Progenitor cell of endocrine pancreas (in vitro differentiated cells): ENCODE data around the gene KIF5B. TPM values are rescaled to one million over a fixed set of nuclear protein-coding genes. Genes with fewer than 3 reads are reported as not detected.

ENCODE experiments used
- DNase-seq: peaks from one replicate; pipeline ENCODE4 v3.0.0; 2021; ENCODE audit warnings: low spot score; ENCODE audit not compliant: unreplicated experiment
- H3K27ac Mint-ChIP-seq: 2 replicates; pipeline ENCODE4 v1.8.0; 2021; ENCODE audit warnings: mild to moderate bottlenecking, moderate library complexity, mixed read lengths
- H3K27me3 Mint-ChIP-seq: 2 replicates; pipeline ENCODE4 v1.8.0; 2021; ENCODE audit warnings: mixed read lengths
- H3K36me3 Mint-ChIP-seq: 2 replicates; pipeline ENCODE4 v1.8.0; 2022; ENCODE audit warnings: mixed read lengths; ENCODE audit not compliant: insufficient read depth
- H3K4me1 Mint-ChIP-seq: 2 replicates; pipeline ENCODE4 v1.8.0; 2021; ENCODE audit warnings: low read depth, mixed read lengths
- H3K4me3 Mint-ChIP-seq: 2 replicates; pipeline ENCODE4 v1.8.0; 2021; ENCODE audit warnings: low read depth, mild to moderate bottlenecking, moderate library complexity, mixed read lengths
- H3K9me3 Mint-ChIP-seq: 2 replicates; pipeline ENCODE4 v1.8.0; 2021; ENCODE audit warnings: low read depth, mixed read lengths
- CTCF ChIP-seq: fragments of 200-600 bp; sonication (generic); IDR thresholded peaks from one replicate; pipeline ENCODE4 v1.5.0; 2021; ENCODE audit warnings: antibody characterized with exemption, mild to moderate bottlenecking; ENCODE audit not compliant: unreplicated experiment
- total RNA-seq: library from RNA; stranded (reverse); gene quantifications from 2 replicates; pipeline ENCODE4 v1.2.1, GENCODE V29; 2021

Gene KIF5B
- total RNA-seq, 1 donor from 2014 or later = 111 TPM

- no peak for DNase-seq
- no peaks in the 10 kb centered on the region for H3K9me3 Mint-ChIP-seq
- peaks cover 15% of the 10 kb centered on the region for H3K4me1 Mint-ChIP-seq
- no peaks in the 10 kb centered on the region for H3K27me3 Mint-ChIP-seq
- TF ChIP-seq CTCF = no peak
- H3K36me3 Mint-ChIP-seq = peaks cover 20% of the 10 kb centered on the region
- H3K27ac Mint-ChIP-seq = peak overlapping the region; percentile 54
- no peak overlapping the region for H3K4me3 Mint-ChIP-seq
Observed at GRCh38 chr10:32007026-32007425, 49.2 kb downstream of the KIF5B start.

- Mint-ChIP-seq H3K27me3 (no peaks in the 10 kb centered on the region), H3K9me3 (no peaks in the 10 kb centered on the region), H3K27ac (peak overlapping the region; percentile 73), H3K36me3 (peaks cover 18% of the 10 kb centered on the region), H3K4me1 (peaks cover 17% of the 10 kb centered on the region), H3K4me3 (no peak overlapping the region)
- peak; percentile 62 for TF ChIP-seq CTCF
- DNase-seq = no peak
Observed at GRCh38 chr10:32005050-32005449, 51.2 kb downstream of the KIF5B start.

GRCh38 chr10:32004161-32004591 lies 52.0 kb downstream of the KIF5B start:
- TF ChIP-seq CTCF = no peak
- Mint-ChIP-seq H3K4me1 (peaks cover 17% of the 10 kb centered on the region), H3K4me3 (no peak overlapping the region), H3K27ac (peak overlapping the region; percentile 82), H3K9me3 (no peaks in the 10 kb centered on the region), H3K27me3 (no peaks in the 10 kb centered on the region), H3K36me3 (peaks cover 13% of the 10 kb centered on the region)
- DNase-seq = no peak

GRCh38 chr10:32002531-32002930 lies 53.7 kb downstream of the KIF5B start:
- H3K4me3 Mint-ChIP-seq = no peak overlapping the region
- no peaks in the 10 kb centered on the region for H3K9me3 Mint-ChIP-seq

GRCh38 chr10:32000937-32001336 lies 55.3 kb downstream of the KIF5B start:
- peaks cover 16% of the 10 kb centered on the region for H3K4me1 Mint-ChIP-seq
- no peak for DNase-seq
- no peaks in the 10 kb centered on the region for H3K9me3 Mint-ChIP-seq
- H3K4me3 Mint-ChIP-seq = no peak overlapping the region
- TF ChIP-seq CTCF = no peak
- H3K27me3 Mint-ChIP-seq = no peaks in the 10 kb centered on the region
- no peak overlapping the region for H3K27ac Mint-ChIP-seq
- H3K36me3 Mint-ChIP-seq = no peaks in the 10 kb centered on the region

More at GRCh38 chr10:32002531-32002930, 53.7 kb downstream of the KIF5B start:
- Mint-ChIP-seq H3K27me3 (no peaks in the 10 kb centered on the region), H3K36me3 (peaks cover 5% of the 10 kb centered on the region), H3K4me1 (peaks cover 20% of the 10 kb centered on the region), H3K27ac (no peak overlapping the region)
- no peak for TF ChIP-seq CTCF
- DNase-seq = no peak
